Heart right ventricle (tissue), 16 donors: Measurements from ENCODE around the gene DENND4B. TPM values are rescaled to one million over a fixed set of nuclear protein-coding genes. Genes with fewer than 3 reads are reported as not detected.
A peak's percentile ranks its signal among the peaks of the same experiment; 100 is the strongest.
"Not testable (repeated sequence)": the region's sequence is repeated elsewhere in the genome, so short reads cannot be mapped to it uniquely, and the experiment has no call there.

Experiments used
- ATAC-seq, 8 donors: fragments of 200-7000 bp; cut with Tn5 transposase; one replicate each; pipeline ENCODE4 v1.9.1; 2020; ENCODE audit warnings: mild to moderate bottlenecking in 8 of 8, moderate library complexity in 8 of 8, moderate number of reproducible peaks in 1 of 8
- DNase-seq, 2 donors: peaks; one replicate each; pipeline ENCODE4 v3.0.0-alpha.2; 2020
- H3K27ac ChIP-seq, 10 donors: fragments of 200-600 bp; sonication (generic) in 2 of 10; one replicate each; pipeline versions ENCODE4 v1.5.0 to v1.8.0; 2020 to 2022; ENCODE audit warnings: mild to moderate bottlenecking in 3 of 10
- H3K27me3 ChIP-seq, 7 donors: fragments of 200-600 bp; one replicate each; pipeline ENCODE4 v1.8.0; 2021 to 2022; ENCODE audit warnings: mild to moderate bottlenecking in 2 of 7
- H3K36me3 ChIP-seq, 9 donors: fragments of 200-600 bp; sonication (generic) in 1 of 9; one replicate each; pipeline versions ENCODE4 v1.5.0 to v1.8.0; 2020 to 2022; ENCODE audit warnings: mild to moderate bottlenecking in 2 of 9
- H3K4me1 ChIP-seq, 9 donors: fragments of 200-600 bp; sonication (generic) in 1 of 9; one replicate each; pipeline versions ENCODE4 v1.5.0 to v1.8.0; 2020 to 2022; ENCODE audit warnings: mild to moderate bottlenecking in 4 of 9
- H3K4me3 ChIP-seq, 10 donors: fragments of 200-600 bp; sonication (generic) in 2 of 10; one replicate each; pipeline versions ENCODE4 v1.5.0 to v1.8.0; 2020 to 2022; ENCODE audit warnings: mild to moderate bottlenecking in 7 of 10, moderate library complexity in 2 of 10
- H3K9me3 ChIP-seq, 11 donors: fragments of 200-600 bp in 10 of 11; sonication (generic) in 2 of 11; one replicate each; pipeline versions ENCODE4 v1.5.0 to v1.8.0; 2013 to 2022; ENCODE audit warnings: mild to moderate bottlenecking in 2 of 11, control low read depth in 1 of 11, moderate library complexity in 1 of 11
- CTCF ChIP-seq, 9 donors: fragments of 200-600 bp; sonication (generic) in 2 of 9; IDR thresholded peaks; one replicate each; pipeline versions ENCODE4 v1.5.0 to v1.8.0; 2021 to 2022; ENCODE audit warnings: antibody characterized with exemption in 9 of 9, mild to moderate bottlenecking in 5 of 9, moderate library complexity in 1 of 9
- WGBS, 2 donors: extraction: QIAGEN DNeasy Blood & Tissue Kit; methylation state at CpG; one replicate each; pipeline ENCODE4 v1.1.7; 2013; ENCODE audit warnings: inconsistent platforms in 1 of 2; 5-methylcytosine and 5-hydroxymethylcytosine counted together
- intact Hi-C, 10 donors: fragments of 100-400 bp; cut with DNase I; formaldehyde crosslinking; loops; one replicate each; pipeline versions ENCODE4 v1.11.1 to v1.14.2; 2022
- polyA plus RNA-seq, 2 donors: library from polyadenylated mRNA; stranded (reverse); fragments of 200-250 nt; gene quantifications; one replicate each; pipeline ENCODE4 v1.2.3, GENCODE V29; 2013
- total RNA-seq, 10 donors: library from RNA; stranded (reverse); fragmentation: NEBNext Ultra II Directional in 3 of 10; extraction: Animal tissue kit (Norgen Biotek cat#: 25700) in 3 of 10; gene quantifications; one replicate each; pipeline versions ENCODE4 v1.2.1 to v1.2.4, GENCODE V29; 2021 to 2023
- donor health status: Arrhythmogenic right ventricular cardiomyopathy.
- donor health status: ischemic (EF 13 %, LVEDD 7.1; RV severe dilation, severe dysfunction).
- donor health status: healthy with polysubstance abuse.
- donor health status: DM: no; HTN: yes; CAD: no.
- donor health status: DM: no; HTN: no; CAD: no.
- donor health status: ischemic (EF 25% LVEDD 6.9; RV normal size, moderate dysfunction).
- donor health status: ischemic (EF 25% LVEDD 5.7; RV mildly dilated, moderate dysfunction).
- donor health status: healthy.
- donor health status: DM: yes; HTN: yes; CAD: no.
- donor health status: Ischemic cardiomyopathy.
- donor health status: ischemic (EF 35%, LVEDD 5.7; RV mildly dilated, moderate dysfunction).
- donor health status: nonischemic (EF 11% LVEDD 7.7; RV severe dilation, severe dysfunction).
- donor health status: DM: yes; HTN: yes; CAD: no.
- donor health status: PGD.
- donor health status: ischemic (EF 29% LVEDD 5.4; RV normal size, mild dysfunction).
- donor health status: nonischemic (EF 23%, LVEDD 6.1; RV moderate dilation, normal function).

Gene DENND4B
- total and polyA plus RNA-seq, 12 donors: 23.7 to 68.2 (median 39.0) TPM

- Histone ChIP-seq H3K9me3 (no peaks in the 10 kb centered on the region), H3K36me3 (peaks cover 0 to 27% (median 0%) of the 10 kb centered on the region in 9 donors), H3K27ac (no peak overlapping the region), H3K27me3 (no peaks in the 10 kb centered on the region), H3K4me1 (peaks cover 0 to 22% (median 10%) of the 10 kb centered on the region in 9 donors), H3K4me3 (no peak overlapping the region)
- intact Hi-C loops: no loop called here
- 96 to 98% methylated on average over 6 of the region's 6 CpGs for WGBS, 2 donors
- no peak for TF ChIP-seq CTCF (IDR thresholded peaks at IDR 0.05)
- DNase-seq (no peak), ATAC-seq (no peak)
Measured at GRCh38 chr1:153908071-153908470, 38.4 kb downstream of the DENND4B start.

GRCh38 chr1:153907134-153907533 lies 39.4 kb downstream of the DENND4B start:
- DNase-seq (no peak), ATAC-seq (no peak)
- intact Hi-C loops: no loop called here
- 90 to 94% methylated on average over 6 of the region's 6 CpGs for WGBS, 2 donors
- H3K4me1 ChIP-seq: peaks cover 0 to 21% (median 10%) of the 10 kb centered on the region in 9 donors
- TF ChIP-seq CTCF (IDR thresholded peaks at IDR 0.05): no peak
- no peaks in the 10 kb centered on the region for H3K9me3 ChIP-seq
- H3K36me3 ChIP-seq: peaks cover 0 to 27% (median 0%) of the 10 kb centered on the region in 9 donors
- no peak overlapping the region for H3K4me3 ChIP-seq
- H3K27ac ChIP-seq: no peak overlapping the region
- H3K27me3 ChIP-seq: no peaks in the 10 kb centered on the region

DNA sequence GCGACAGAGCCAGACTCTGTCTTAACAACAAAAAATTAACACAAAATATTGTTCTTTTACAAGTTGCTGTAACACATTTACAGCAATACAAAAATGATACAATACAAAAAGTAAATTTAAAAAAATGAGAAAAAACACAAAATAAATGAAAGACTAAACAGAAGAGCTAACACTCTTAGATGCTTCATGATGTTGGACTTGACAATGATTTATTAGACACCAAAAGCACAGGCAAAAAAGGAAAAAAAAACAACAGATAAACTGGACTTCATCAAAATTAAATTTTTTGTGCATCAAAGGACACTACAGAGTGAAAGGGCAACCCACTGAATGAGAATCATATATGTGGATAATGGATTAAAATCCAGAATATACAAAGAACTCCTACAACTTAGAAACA lies 40.1 kb downstream of the DENND4B start:
- no peaks in the 10 kb centered on the region for H3K27me3 ChIP-seq
- peaks cover 0 to 22% (median 10%) of the 10 kb centered on the region in 9 donors for H3K4me1 ChIP-seq
- no peak for TF ChIP-seq CTCF (IDR thresholded peaks at IDR 0.05)
- DNase-seq (no peak), ATAC-seq (no peak)
- intact Hi-C loops: no loop called here
- no peaks in the 10 kb centered on the region for H3K9me3 ChIP-seq
- WGBS, 2 donors: 91 to 100% methylated on average over 1 of the region's 1 CpG
- no peak overlapping the region for H3K4me3 ChIP-seq
- H3K36me3 ChIP-seq: peaks cover 0 to 27% (median 0%) of the 10 kb centered on the region in 9 donors
- no peak overlapping the region for H3K27ac ChIP-seq

DNA sequence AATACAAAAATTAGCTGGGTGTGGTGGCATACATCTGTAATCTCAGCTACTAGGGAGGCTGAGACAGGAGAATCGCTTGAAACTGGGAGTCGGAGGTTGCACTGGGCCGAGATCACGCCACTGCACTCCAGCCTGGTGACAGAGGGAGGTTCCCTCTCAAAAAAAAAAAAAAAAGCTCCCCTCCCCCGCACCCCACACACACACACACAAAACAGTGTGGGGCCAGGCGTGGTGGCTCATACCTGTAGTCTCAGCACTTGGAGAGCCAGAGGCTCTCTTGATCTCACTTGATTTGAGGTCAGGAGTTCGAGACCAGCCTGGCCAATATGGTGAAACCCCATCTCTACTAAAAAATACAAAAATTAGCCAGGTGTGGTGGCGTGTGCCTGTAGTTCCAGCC lies 40.6 kb downstream of the DENND4B start:
- H3K9me3 ChIP-seq, DNase-seq, H3K27ac ChIP-seq, H3K27me3 ChIP-seq, H3K4me3 ChIP-seq, ATAC-seq, intact Hi-C loops: not testable (repeated sequence)
- Histone ChIP-seq H3K36me3 (peaks cover 0 to 27% (median 0%) of the 10 kb centered on the region in 9 donors), H3K4me1 (peaks cover 0 to 25% (median 10%) of the 10 kb centered on the region in 9 donors)
- WGBS, 2 donors: 96 to 97% methylated on average over 8 of the region's 8 CpGs

GRCh38 chr1:153903841-153904455 lies 42.6 kb downstream of the DENND4B start:
- TF ChIP-seq CTCF (IDR thresholded peaks at IDR 0.05): no peak
- peaks cover 0 to 26% (median 12%) of the 10 kb centered on the region in 9 donors for H3K4me1 ChIP-seq
- intact Hi-C loops: no loop called here
- no peaks in the 10 kb centered on the region for H3K27me3 ChIP-seq
- no peaks in the 10 kb centered on the region for H3K9me3 ChIP-seq
- H3K4me3 ChIP-seq: no peak overlapping the region
- 85 to 86% methylated on average over 14 of the region's 14 CpGs for WGBS, 2 donors
- peaks cover 0 to 42% (median 5%) of the 10 kb centered on the region in 9 donors for H3K36me3 ChIP-seq
- DNase-seq (no peak), ATAC-seq (no peak)
- H3K27ac ChIP-seq: peak overlapping the region in 1 of 10 donors; percentile 21
